A549 treated with Hydrocortisone at 1 μM for 4 hours (cell line): Measurements from ENCODE around the gene NADSYN1. TPM values are rescaled to one million over a fixed set of nuclear protein-coding genes. Genes with fewer than 3 reads are reported as not detected.

Experiments used
- total RNA-seq: library from RNA; stranded (reverse); fragments of 200-300 nt; extraction: Qiagen RNA extraction; gene quantifications from 5 replicates; pipeline ENCODE4 v1.2.3, GENCODE V29; 2022

NADSYN1 gene
- total RNA-seq = 43.0 to 45.5 TPM (median 45.3 TPM) in 5 replicates

GRCh38 chr11:71453037-71453917, at the start of gene NADSYN1:
TSS of gene NADSYN1 (plus strand) at chr11:71453203. CDS start at chr11:71453297, 94 bp downstream.

GRCh38 chr11:71448257-71449171, 4.5 kb upstream of the NADSYN1 start, which contains the start of gene DHCR7:
TSS of gene DHCR7 (minus strand) at chr11:71448393. CDS start at chr11:71444952, 3,441 bp downstream.

GRCh38 chr11:71526796-71527575, 74.0 kb downstream of the NADSYN1 start, which contains the start of gene KRTAP5-7:
TSS of gene KRTAP5-7 (plus strand) at chr11:71527267. CDS start at chr11:71527301, 34 bp downstream.

GRCh38 chr11:71537977-71538665, 85.1 kb downstream of the NADSYN1 start, which contains the start of gene KRTAP5-8:
TSS of gene KRTAP5-8 (plus strand) at chr11:71538025. CDS start at chr11:71538056, 31 bp downstream.

GRCh38 chr11:71548120-71548519, 95.1 kb downstream of the NADSYN1 start, which contains the start of gene KRTAP5-9:
TSS of gene KRTAP5-9 (plus strand) at chr11:71548420. CDS start at chr11:71548658, 238 bp downstream.

Other genes with a start within 250 kb of the NADSYN1 start
- 6.4 to 9.2 TPM (median 7.7 TPM) in 5 replicates for gene SHANK2, start 200.6 kb upstream of the NADSYN1 start, total RNA-seq
- 46.5 to 49.9 TPM (median 48.4 TPM) in 5 replicates for gene DHCR7, start 4.8 kb upstream of the NADSYN1 start, total RNA-seq
- gene KRTAP5-7, start 74.1 kb downstream of the NADSYN1 start, total RNA-seq = not detected in 5 replicates
- gene KRTAP5-8, start 84.8 kb downstream of the NADSYN1 start, total RNA-seq = not detected in 5 replicates
- gene KRTAP5-9, start 95.2 kb downstream of the NADSYN1 start, total RNA-seq = 0.09 TPM in 1 of 5 replicates, not detected in the others
- gene KRTAP5-10, start 112.4 kb downstream of the NADSYN1 start, total RNA-seq = not detected in 5 replicates
- gene KRTAP5-11, start 129.7 kb downstream of the NADSYN1 start, total RNA-seq = not detected in 5 replicates